OCI-M2 (cell line): Measurements from ENCODE around the gene FAM114A1.
"Not testable (repeated sequence)": the region's sequence is repeated elsewhere in the genome, so short reads cannot be mapped to it uniquely, and the experiment has no call there.

ENCODE experiments used
- DNase-seq: peaks from one replicate; lab custom pipeline; 2025; ENCODE audit not compliant: unreplicated experiment; lab: John Stamatoyannopoulos, UW

The FAM114A1 gene

DNA sequence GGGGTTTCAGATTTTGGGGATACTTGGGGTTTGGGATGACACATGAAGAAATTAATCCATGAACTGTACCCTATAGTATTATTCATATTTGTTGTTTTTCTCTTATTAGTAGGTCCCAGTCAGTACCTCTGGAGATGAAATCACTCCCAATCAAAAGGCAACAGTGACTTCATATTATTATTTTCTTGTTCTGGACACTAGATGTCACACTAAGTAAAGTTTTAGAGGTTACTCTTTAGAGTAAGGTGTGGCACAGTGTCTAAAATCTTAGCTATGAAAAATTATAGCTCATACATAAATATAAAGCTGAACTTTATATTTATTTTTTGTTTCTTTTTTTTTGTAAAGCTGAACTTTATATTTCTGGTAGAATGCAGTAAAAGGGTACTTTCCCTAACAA lies 35.1 kb downstream of the FAM114A1 start:
- DNase-seq = no peak

GRCh38 chr4:38904090-38904666 lies 36.6 kb downstream of the FAM114A1 start:
- no peak for DNase-seq

DNA sequence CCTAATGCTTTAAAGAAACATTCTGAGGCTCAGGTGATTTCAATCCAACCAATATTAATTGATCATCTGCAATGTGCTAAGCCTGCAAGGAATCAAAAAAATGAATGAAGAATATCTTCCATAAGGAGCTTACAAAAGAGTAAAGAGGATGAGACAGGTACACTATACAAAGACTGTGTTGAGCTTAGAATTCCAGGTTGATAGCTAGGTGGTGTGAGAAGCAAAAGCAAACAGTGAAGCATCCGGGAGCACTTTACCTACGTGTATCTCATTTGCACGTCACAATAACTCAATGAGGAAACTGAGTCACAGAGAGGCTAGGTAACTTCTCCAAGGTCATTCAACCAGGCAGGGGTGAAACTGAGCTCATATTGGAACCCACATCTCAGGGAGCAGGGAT lies 37.1 kb downstream of the FAM114A1 start:
- no peak for DNase-seq

DNA sequence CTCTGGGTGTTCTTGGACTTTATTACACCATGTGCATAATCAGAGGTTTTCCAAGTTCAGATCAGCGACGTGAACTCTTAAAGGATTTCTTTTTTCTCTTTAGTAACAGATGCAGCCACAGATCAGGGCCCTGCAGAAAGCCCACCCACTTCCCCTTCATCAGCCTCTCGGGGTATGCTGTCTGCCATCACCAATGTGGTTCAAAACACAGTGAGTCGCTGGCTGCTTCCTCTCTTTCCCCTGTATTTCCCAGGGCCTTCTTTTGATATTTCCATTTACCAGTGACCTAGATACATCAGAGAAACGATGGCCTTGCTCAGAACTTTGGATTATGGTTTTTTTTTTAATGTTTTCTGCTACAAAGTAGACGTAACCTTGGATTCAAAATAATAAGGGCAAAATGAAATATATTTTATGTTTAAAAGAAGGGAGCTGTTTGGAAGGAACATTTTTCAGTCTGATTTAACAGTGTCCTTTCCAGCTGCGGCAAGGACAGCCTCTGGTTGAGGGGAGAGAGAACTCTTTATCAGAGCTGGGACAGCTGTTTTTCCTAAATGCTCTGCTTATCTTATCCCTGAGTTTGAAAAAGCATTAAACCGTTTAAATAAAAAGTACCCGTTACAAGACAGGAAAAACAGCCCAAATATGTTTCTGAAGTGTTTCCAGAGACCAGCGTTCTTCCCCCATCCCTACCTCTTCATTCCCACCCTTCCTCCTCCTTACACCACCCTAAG lies 38.2 kb downstream of the FAM114A1 start:
- DNase-seq = peak; percentile 39

DNA sequence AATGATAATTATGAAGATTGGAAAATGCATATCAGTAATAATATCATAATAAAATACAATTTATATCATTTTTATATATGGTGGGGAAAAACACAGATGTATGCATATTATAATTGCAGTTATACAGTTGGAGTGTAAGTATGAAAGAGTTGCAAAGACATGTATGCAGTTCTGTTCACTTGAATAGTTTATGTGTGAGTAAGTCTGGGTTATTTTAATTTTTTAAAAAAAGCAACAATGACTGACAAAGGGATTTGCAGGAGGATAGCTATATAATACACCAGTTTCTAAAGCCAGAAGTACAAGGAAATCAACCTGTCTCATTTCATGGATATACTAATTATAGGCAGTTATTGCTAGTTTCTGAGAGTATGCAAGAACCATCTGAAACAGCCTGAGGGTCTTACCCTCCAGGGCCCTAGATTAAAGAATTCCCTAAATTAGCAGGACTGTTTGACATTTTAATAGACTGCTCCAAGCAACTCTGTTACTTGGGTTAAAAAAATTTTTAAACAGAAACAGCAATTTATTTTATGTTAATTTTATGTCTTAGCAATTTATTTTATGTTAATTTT lies 40.2 kb downstream of the FAM114A1 start:
- DNase-seq = no peak

DNA sequence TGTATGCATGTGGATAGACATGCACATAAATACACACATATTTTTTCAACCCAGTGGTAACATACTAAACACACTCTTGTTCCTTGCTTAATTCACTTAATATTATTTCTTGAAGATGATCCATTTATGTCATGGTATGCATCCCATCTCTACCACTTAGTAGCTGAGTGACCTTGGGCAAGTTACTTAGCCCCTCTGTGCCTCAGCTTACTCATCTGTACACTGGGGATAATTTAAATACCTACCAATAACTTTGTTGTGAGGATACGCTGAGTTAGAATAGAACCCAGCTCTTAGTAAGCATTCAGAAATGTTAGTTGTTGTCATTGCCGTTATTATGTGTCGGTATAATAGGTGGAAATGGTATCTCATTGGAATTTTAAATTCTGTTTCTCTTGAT lies 41.4 kb downstream of the FAM114A1 start:
- DNase-seq = no peak

GRCh38 chr4:38911257-38911656 lies 43.7 kb downstream of the FAM114A1 start:
- DNase-seq = no peak

DNA sequence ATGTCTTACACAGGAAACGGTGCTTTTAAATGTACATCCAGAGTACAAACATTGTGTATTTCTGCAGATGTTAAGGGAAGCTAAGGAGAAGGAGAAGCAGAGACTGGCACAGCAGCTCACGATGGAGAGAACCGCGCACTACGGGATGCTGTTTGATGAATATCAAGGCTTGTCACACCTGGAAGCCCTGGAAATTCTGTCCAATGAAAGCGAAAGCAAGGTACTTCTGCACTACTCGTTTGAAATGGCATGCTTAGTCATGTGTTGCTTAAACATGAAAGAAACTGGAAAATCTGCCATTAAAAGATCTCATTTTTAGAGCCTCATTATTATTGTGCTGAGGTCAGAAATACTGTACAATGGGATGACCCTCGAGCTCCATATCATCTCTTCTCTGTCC lies 47.2 kb downstream of the FAM114A1 start:
- no peak for DNase-seq

DNA sequence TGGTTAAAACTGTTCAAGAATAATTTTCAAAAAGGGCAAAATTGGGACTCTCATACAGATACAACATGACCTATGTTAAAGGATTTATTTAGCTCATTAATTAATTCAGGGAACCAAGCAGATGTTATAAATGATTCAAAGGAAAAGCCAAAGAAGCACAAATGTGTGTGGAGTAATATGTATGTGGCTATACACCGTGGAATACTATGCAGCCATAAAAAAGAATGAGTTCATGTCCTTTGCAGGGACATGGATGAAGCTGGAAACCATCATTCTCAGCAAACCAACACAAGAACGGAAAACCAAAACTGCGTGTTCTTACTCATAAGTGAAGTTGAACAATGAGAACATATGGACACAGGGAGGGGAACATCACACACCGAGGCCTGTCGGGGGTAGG lies 48.7 kb downstream of the FAM114A1 start:
- DNase-seq = not testable (repeated sequence)

- no peak for DNase-seq
Measured at GRCh38 chr4:38917481-38918025, 49.9 kb downstream of the FAM114A1 start.

DNA sequence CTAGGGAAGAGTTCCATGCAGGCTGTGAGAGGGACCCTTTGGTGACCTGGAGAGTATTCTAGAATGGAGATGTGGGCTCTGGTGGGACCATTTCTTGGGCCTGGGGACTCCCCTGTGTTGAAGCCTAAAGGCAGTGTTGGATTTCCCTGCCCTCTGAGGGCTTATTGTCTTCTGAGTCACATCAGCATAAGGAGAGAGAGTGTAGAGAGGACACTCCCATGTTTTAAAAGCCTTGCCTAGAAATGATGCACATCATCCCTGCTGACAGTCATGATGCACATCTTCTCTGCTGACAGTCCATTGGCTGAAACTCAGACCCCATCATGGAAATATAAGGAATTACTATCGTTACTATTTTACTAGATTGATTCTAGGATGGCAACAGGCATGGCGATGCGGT lies 51.9 kb downstream of the FAM114A1 start:
- DNase-seq = no peak

GRCh38 chr4:38920186-38920585 lies 52.6 kb downstream of the FAM114A1 start:
- DNase-seq = no peak

GRCh38 chr4:38920677-38921076 lies 53.1 kb downstream of the FAM114A1 start:
- no peak for DNase-seq

DNA sequence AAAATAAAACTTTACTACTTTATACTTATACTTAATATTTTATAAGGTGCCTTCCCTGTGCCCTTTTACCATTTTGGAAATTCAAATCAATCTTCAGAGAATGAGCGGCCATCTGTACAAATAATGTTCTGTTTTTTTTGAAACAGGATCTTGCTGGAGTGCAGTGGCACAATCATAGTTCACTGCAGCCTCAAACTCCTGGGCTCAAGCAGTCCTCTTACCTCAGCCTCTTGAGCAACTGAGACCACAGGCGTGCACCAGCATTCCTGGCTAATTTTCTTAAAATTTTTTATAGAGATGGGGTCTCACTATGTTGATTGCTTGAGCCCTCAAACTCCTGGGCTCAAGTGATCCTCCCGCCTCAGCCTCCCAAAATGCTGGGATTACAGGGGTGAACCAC lies 53.5 kb downstream of the FAM114A1 start:
- no peak for DNase-seq

- DNase-seq = no peak
Measured at GRCh38 chr4:38923746-38924145, 56.1 kb downstream of the FAM114A1 start.

DNA sequence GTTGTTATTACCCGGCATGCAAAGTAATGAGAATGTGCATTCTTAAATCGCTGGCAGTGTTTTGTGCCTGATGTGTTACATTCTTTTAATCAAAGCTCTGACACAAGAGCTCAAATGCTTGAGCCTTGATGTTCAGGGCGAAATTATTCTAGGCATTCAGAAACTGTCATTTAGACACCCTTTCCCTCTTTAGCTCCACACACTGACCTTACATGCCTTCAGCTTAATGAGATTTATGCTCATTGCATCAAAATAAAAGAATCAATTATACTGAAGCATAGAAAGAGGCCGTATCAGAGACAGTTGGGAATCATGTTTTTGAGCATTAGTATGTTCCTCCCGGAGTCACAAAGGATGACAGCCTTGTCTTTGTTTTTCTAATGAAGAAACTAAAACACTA lies 56.7 kb downstream of the FAM114A1 start:
- DNase-seq = no peak

DNA sequence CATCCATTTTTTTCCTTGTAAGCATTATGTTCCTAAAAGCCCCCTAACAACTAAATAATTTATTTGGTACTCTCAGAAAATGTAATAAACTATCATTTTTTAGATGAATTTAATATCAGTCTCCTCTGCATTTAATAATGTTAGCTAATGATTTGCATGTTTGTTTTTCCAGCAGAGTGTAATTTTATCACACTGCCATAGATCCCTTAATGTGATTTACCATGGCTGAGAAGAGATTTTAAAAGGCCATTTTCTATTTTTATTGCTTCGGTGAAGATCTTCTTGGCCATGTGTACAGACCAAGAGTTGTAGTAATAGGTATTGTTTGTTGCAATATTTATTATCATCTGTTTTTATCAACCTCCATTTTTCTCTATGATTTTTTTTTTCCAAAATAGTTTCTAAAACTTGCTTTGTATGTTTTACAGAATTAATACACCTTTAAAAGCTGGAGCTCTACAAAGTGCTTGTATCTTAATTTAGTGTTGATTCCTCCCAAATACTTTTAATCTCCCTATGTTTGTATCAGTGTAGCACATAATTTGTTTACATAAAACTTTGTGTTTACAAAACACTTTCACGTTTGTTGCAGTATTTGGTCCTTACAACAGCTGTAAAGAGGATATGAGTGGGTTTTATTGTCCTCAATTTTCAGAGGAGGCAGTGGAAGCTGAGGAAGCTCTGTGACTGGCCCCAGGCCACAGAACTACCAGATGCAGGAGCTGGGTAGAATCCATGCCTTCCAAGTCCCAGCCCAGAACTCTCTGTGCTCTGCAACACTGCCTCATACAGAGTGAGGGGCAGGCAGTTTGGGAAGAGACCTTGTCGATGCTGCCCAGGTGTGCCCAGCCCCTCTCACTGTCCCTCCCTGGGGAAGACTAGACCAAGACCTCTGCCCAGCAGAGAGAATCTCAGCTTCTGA lies 58.1 kb downstream of the FAM114A1 start:
- DNase-seq = no peak

GRCh38 chr4:38926896-38927295 lies 59.3 kb downstream of the FAM114A1 start:
- DNase-seq = no peak

GRCh38 chr4:38928568-38928967 lies 61.0 kb downstream of the FAM114A1 start:
- DNase-seq = no peak

GRCh38 chr4:38928974-38929373 lies 61.4 kb downstream of the FAM114A1 start:
- DNase-seq = no peak

DNA sequence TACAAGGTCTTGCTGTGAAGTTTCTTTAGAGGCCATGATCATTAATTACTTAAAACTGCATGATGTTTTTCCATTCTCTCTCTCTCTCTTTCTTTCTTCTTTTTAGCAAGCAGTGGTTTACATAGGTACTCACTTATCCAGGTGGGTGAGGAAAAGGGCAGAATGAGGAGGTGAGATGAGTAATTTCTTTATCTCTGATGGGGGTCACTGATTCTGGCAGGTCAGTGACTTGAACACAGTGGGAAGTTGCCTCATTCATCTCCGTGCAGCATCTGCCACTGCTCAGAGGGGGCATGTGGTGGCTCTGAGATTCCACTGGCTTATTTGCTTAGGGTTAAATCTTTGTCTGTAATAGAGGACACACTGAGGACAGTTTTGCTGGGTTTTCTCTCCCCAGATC lies 62.6 kb downstream of the FAM114A1 start:
- DNase-seq = no peak
